ENCODE data around the gene DDAH2.

The DDAH2 gene

GRCh38 chr6:31761343-31761742, 32.2 kb upstream of the DDAH2 start:
- DNase-seq, result no peak

GRCh38 chr6:31760790-31761189, 31.7 kb upstream of the DDAH2 start:
- DNase-seq, result no peak

GRCh38 chr6:31758281-31758680, 29.2 kb upstream of the DDAH2 start:
- no peak for DNase-seq

GRCh38 chr6:31752739-31753319, 23.7 kb upstream of the DDAH2 start:
- no peak for DNase-seq

GRCh38 chr6:31750411-31751022, 21.4 kb upstream of the DDAH2 start:
- no peak for DNase-seq

- no peak for DNase-seq
Measured at GRCh38 chr6:31749301-31750036, 20.4 kb upstream of the DDAH2 start.

GRCh38 chr6:31744422-31744821, 15.3 kb upstream of the DDAH2 start:
- no peak for DNase-seq

GRCh38 chr6:31742894-31743293, 13.8 kb upstream of the DDAH2 start:
- no peak for DNase-seq

- no peak for DNase-seq
Measured at GRCh38 chr6:31741815-31742214, 12.7 kb upstream of the DDAH2 start.

- peak in 3 of 51 donors; percentile 19 to 41 (median 32) for DNase-seq
Measured at GRCh38 chr6:31740397-31741223, 11.5 kb upstream of the DDAH2 start.

- peak in 50 of 51 donors; percentile 80 to 98 (median 94) for DNase-seq
Measured at GRCh38 chr6:31739639-31740396, 10.7 kb upstream of the DDAH2 start, which contains the start of gene MSH5. MSH5 (plus strand) TSS chr6:31740005; CDS start chr6:31740467, 462 bp downstream.

- peak in 4 of 51 donors; percentile 6 to 33 (median 16) for DNase-seq
Measured at GRCh38 chr6:31737991-31738979, 9.2 kb upstream of the DDAH2 start.

- no peak for DNase-seq
Measured at GRCh38 chr6:31737315-31737990, 8.4 kb upstream of the DDAH2 start.

GRCh38 chr6:31736768-31737314, 7.7 kb upstream of the DDAH2 start:
- DNase-seq, result no peak

- DNase-seq, result peak in 19 of 51 donors; percentile 5 to 71 (median 22)
Measured at GRCh38 chr6:31736021-31736767, 7.1 kb upstream of the DDAH2 start, which contains the start of gene CLIC1. CLIC1 (minus strand) TSS chr6:31736530; CDS start chr6:31736300, 230 bp downstream.

- peak in 4 of 51 donors; percentile 19 to 34 (median 24) for DNase-seq
Measured at GRCh38 chr6:31734821-31735406, 5.8 kb upstream of the DDAH2 start.

- no peak for DNase-seq
Measured at GRCh38 chr6:31734247-31734820, 5.2 kb upstream of the DDAH2 start.

Data from hypothalamus (tissue), 51 donors.